GM12878 (cell line): Measurements from ENCODE around the gene SYTL5.

Experiments
- ATF3 ChIP-seq: IDR thresholded peaks from 2 replicates; pipeline ENCODE4 v1.6.1; 2011; ENCODE audit warnings: low read depth, mild to moderate bottlenecking, low read length, moderate library complexity, borderline replicate concordance; ENCODE audit errors: extremely low read depth
- CTCF ChIP-seq, 3 experiments: IDR thresholded peaks in 2 of 3; conservative IDR thresholded peaks in 1 of 3; 2 replicates each; pipeline ENCODE4 v1.5.1; 2011; ENCODE audit warnings: low read depth in 3 of 3, low read length in 3 of 3, mild to moderate bottlenecking in 3 of 3, control low read depth in 2 of 3, moderate library complexity in 2 of 3, inconsistent platforms in 1 of 3, mixed read lengths in 1 of 3; ENCODE audit not compliant: control insufficient read depth in 2 of 3, insufficient read depth in 1 of 3; ENCODE audit errors: extremely low read depth in 1 of 3
- EZH2 ChIP-seq: IDR thresholded peaks from 2 replicates; pipeline ENCODE4 v1.6.1; 2012; ENCODE audit warnings: low read depth, mild to moderate bottlenecking, control low read depth, inconsistent platforms, low read length, borderline replicate concordance; ENCODE audit not compliant: control insufficient read depth
- FOXK2 ChIP-seq: fragments of 450-650 bp; IDR thresholded peaks from 2 replicates; pipeline ENCODE4 v1.6.1; 2017; ENCODE audit warnings: mild to moderate bottlenecking, moderate library complexity
- IRF4 ChIP-seq: IDR thresholded peaks from 2 replicates; pipeline ENCODE4 v1.6.1; 2011; ENCODE audit warnings: low read depth, low read length
- MTA2 ChIP-seq: fragments of 450-650 bp; IDR thresholded peaks from 2 replicates; pipeline ENCODE4 v1.6.1; 2016; ENCODE audit warnings: low read depth, mild to moderate bottlenecking, moderate library complexity
- PBX3 ChIP-seq: IDR thresholded peaks from 2 replicates; pipeline ENCODE4 v1.6.1; 2011; ENCODE audit warnings: mild to moderate bottlenecking, low read depth, low read length, moderate library complexity; ENCODE audit not compliant: insufficient replicate concordance
- POLR2AphosphoS5 ChIP-seq: IDR thresholded peaks from 2 replicates; pipeline ENCODE4 v1.6.1; 2011; ENCODE audit warnings: mild to moderate bottlenecking, low read length, inconsistent platforms
- RAD21 ChIP-seq: IDR thresholded peaks from 2 replicates; pipeline ENCODE4 v1.6.1; 2011; ENCODE audit warnings: mild to moderate bottlenecking, low read depth, low read length, moderate library complexity; ENCODE audit not compliant: insufficient read depth
- SIN3A ChIP-seq: IDR thresholded peaks from 2 replicates; pipeline ENCODE4 v1.6.1; 2012; ENCODE audit warnings: low read depth, low read length, improper control_type of control experiment
- SMC3 ChIP-seq: IDR thresholded peaks from 2 replicates; pipeline ENCODE4 v1.6.1; 2011; ENCODE audit warnings: low read length, improper control_type of control experiment, borderline replicate concordance
- SUZ12 ChIP-seq: fragments of 200-600 bp; sonication (generic); IDR thresholded peaks from one replicate; pipeline ENCODE4 v1.6.1; 2018; ENCODE audit warnings: antibody characterized with exemption, mild to moderate bottlenecking; ENCODE audit not compliant: unreplicated experiment
- ZNF592 ChIP-seq: fragments of 450-650 bp; IDR thresholded peaks from 2 replicates; pipeline ENCODE4 v1.6.1; 2017; ENCODE audit warnings: mild to moderate bottlenecking, moderate library complexity

- TF ChIP-seq CTCF (IDR thresholded peaks at IDR 0.05 in 2 of 3, conservative IDR thresholded peaks at IDR 0.05 in 1 of 3; ENCODE audit: control insufficient read depth in 2 of 3, extremely low read depth in 1 of 3, insufficient read depth in 1 of 3, low read depth in 3 of 3, low read length in 3 of 3) (no peak), POLR2AphosphoS5 (no peak), FOXK2 (no peak), MTA2 (no peak), PBX3 (no peak), RAD21 (no peak), SMC3 (no peak), ZNF592 (no peak), IRF4 (no peak), ATF3 (no peak), SIN3A (no peak), SUZ12 (no peak), EZH2 (no peak)
These were observed 79.5 kb downstream of the SYTL5 start for GRCh38 chrX:38085813-38086212.
